HG03520 (cell line): ENCODE results near the gene MAP7D3.
A peak's percentile ranks its signal among the peaks of the same experiment; 100 is the strongest.
"Not testable (repeated sequence)": the region's sequence is repeated elsewhere in the genome, so short reads cannot be mapped to it uniquely, and the experiment has no call there.

Experiments
- ATAC-seq: cut with Tn5 transposase; IDR thresholded peaks from one replicate; pipeline ENCODE4 v1.9.1; 2021; ENCODE audit warnings: mild to moderate bottlenecking, moderate library complexity; ENCODE audit not compliant: unreplicated experiment

MAP7D3 gene, protein sequence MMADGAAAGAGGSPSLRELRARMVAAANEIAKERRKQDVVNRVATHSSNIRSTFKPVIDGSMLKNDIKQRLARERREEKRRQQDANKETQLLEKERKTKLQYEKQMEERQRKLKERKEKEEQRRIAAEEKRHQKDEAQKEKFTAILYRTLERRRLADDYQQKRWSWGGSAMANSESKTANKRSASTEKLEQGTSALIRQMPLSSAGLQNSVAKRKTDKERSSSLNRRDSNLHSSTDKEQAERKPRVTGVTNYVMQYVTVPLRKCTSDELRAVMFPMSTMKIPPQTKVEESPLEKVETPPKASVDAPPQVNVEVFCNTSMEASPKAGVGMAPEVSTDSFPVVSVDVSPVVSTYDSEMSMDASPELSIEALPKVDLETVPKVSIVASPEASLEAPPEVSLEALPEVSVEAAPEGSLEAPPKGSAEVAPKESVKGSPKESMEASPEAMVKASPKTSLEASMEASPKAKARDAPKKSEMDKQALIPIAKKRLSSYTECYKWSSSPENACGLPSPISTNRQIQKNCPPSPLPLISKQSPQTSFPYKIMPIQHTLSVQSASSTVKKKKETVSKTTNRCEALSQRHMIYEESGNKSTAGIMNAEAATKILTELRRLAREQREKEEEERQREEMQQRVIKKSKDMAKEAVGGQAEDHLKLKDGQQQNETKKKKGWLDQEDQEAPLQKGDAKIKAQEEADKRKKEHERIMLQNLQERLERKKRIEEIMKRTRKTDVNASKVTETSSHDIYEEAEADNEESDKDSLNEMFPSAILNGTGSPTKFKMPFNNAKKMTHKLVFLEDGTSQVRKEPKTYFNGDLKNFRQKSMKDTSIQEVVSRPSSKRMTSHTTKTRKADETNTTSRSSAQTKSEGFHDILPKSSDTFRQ

GRCh38 chrX:136251041-136251991 is at the start of gene MAP7D3:
TSS of gene MAP7D3 (minus strand) at chrX:136251400. CDS start at chrX:136251358, 42 bp downstream.
- peak; percentile 70 for ATAC-seq

DNA sequence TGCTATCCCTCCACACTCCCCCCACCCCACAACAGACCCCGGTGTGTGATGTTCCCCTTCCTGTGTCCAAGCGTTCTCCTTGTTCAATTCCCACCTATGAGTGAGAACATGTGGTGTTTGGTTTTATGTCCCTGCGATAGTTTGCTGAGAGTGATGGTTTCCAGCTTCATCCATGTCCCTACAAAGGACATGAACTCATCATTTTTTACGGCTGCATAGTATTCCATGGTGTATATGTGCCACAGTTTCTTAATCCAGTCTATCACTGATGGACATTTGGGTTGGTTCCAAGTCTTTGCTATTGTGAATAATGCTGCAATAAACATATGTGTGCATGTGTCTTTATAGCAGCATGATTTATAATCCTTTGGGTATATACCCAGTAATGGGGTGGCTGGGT is 49.5 kb upstream of the MAP7D3 start, which contains the start of gene ADGRG4:
Gene ADGRG4 (plus strand): TSS at position 243 of the 400 bp plus-strand sequence. CDS start 7,815 bp downstream, outside the sequence.
- ATAC-seq = not testable (repeated sequence)

DNA sequence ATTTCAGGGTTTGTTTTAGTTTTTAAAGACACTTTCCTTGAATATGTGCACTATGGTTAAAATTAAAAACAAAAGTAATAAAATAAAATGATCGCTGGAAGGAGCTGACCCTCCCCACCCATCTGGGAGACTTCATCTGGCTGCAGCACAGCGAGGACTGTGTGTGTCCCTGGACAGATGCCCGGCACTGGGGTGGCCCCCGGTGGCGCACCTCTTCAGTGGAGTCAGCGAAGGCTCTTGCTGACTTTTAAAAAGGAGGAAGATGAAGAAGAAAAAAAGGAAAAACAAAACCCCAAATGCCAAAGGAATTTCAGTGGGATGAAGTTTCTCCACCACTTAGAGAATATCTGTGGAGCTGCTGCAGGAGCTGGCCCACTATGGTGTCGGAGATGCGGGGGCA is 44.2 kb upstream of the MAP7D3 start:
- no peak for ATAC-seq

DNA sequence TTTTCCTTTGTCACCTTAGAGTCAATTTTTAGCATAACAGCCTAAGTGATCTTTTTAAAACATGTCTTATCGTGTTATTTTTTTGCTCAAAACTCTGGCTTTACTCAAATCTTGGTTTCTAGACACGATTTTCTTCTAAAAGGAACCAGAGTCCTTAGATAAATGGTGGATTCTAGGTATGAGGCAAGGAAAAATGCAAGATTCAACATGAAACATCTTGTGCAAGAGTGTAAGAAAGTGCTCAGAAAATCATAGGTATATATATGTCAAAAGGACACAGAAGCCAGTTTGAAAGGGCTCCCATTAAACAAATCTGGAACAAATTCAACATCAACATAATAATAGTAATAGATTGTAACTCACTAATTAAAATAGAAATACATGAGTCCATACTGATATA is 41.5 kb upstream of the MAP7D3 start:
- ATAC-seq = no peak

- no peak for ATAC-seq
These were observed 40.6 kb upstream of the MAP7D3 start for GRCh38 chrX:136291824-136292223.

DNA sequence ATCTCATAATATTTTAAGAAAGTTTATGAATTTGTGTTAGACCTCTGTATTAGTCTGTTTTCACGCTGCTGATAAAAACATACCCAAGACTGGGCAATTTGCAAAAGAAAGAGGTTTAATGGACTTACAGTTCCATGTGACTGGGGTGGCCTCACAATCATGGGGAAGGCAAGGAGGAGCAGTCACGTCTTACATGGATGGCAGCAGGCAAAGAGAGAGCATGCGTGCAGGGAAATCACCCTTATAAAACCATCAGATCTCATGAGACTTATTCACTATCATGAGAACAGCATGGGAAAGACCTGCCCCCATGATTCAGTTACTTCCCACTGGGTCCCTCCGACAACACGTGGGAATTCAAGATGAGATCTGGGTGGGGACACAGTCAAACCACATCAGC is 35.2 kb upstream of the MAP7D3 start:
- ATAC-seq = not testable (repeated sequence)

- no peak for ATAC-seq
These were observed 24.4 kb upstream of the MAP7D3 start for GRCh38 chrX:136275553-136275952.

- ATAC-seq = no peak
These were observed 22.8 kb upstream of the MAP7D3 start for GRCh38 chrX:136273986-136274385.

GRCh38 chrX:136272325-136272724 is 21.1 kb upstream of the MAP7D3 start:
- no peak for ATAC-seq

DNA sequence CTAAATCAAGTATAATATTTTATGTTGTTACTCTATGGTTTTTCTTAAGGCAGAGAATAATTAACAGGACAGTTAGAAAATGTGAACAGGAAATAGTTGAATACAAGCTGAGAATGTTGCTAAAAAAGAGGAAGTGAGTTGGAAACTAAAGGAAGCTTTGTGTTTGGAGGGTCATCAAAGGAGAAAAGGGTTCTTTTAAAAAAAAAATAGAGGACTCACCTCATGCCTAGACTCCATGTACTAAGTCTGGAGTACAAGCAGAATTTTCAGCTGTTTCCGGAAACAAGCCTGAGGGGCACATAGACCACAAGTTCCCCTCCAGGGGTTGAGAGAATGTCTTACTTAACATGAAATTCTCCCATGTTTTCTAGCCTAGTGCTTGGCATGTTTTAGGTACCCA is 20.1 kb upstream of the MAP7D3 start:
- no peak for ATAC-seq

DNA sequence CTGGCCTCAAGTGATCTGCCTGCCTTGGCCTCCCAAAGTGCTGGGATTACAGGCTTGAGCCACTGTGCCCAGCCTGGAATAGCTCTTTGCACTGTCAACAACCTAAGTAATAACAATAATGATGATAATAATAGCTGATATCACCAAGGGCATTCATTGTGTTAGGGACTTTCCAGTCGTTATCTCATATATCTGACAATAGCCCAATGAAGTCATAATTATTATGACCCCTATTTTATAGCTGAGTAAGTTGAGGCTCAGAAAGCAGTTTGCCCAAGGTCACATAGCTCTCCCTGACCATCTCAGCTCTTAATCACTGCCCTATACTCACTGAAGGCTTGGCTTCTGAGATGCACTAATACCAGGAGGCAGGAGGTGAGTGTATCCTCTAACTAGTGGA is 18.7 kb upstream of the MAP7D3 start:
- no peak for ATAC-seq

GRCh38 chrX:136268051-136269048 is 17.1 kb upstream of the MAP7D3 start:
- ATAC-seq = peak; percentile 69

DNA sequence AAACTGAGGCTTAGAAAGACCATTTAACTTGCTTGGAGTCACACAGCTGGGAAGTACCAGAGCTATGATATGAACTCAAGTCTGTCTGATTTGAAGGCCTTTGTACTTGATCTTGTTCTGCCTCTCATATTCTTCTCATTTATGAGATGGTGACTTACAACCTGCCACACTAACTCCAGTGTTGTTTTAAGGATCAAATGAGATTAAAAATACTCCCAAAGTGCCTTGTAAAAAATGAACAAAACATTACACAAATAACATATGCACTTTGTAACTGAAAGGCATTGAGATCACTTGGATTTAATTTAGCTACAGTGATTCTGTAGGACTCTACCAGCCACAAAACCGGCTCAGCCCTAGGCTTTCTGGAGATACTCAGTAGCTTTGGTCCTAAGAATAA is 15.6 kb upstream of the MAP7D3 start:
- ATAC-seq = no peak

GRCh38 chrX:136262812-136263315 is 11.7 kb upstream of the MAP7D3 start:
- ATAC-seq = no peak

DNA sequence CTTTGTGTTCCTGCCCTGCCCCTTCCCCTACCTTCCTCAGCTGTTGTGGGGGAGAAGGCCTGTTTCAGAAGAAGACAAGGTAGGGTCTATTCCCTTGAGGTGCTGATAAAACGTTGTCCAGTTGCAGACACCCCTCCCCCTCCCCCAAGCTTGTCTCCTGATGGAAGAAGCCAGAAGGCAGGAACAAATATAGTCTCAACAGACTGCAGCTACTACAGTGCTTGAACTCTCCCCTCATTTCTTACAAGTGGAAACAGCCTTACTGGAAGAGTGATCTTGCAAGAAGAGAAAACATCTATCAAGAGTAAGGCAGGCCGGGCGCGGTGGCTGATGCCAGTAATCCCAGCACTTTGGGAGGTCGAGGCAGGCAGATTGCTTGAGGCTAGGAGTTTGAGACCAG is 11.0 kb upstream of the MAP7D3 start:
- no peak for ATAC-seq

DNA sequence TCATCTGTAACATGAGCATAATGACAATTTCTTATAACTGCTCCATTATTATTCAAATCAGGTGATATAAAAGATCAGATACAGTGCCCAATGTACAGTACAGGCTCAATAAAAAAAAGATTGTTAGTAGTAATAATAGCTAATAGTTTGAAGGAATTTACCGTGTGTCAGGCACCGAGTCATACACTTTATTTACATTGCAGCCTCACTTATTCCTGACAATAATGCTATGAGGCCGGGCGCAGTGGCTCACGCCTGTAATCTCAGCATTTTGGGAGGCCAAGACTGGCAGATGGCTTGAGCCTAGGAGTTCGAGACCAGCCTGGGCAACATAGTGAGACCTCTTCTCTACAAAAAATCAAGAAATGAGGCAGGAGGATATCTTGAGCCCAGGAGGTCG is 10.1 kb upstream of the MAP7D3 start:
- ATAC-seq = no peak

- no peak for ATAC-seq
These were observed 9.6 kb upstream of the MAP7D3 start for GRCh38 chrX:136260776-136261175.

- no peak for ATAC-seq
These were observed 8.3 kb upstream of the MAP7D3 start for GRCh38 chrX:136259543-136259942.

- ATAC-seq = no peak
These were observed 7.8 kb upstream of the MAP7D3 start for GRCh38 chrX:136258951-136259350.
